K562 (cell line): ENCODE measurements around the gene CACNA1C.

Experiments used
- BHLHE40 ChIP-seq: IDR thresholded peaks from 2 replicates; pipeline ENCODE4 v1.6.1; 2011; ENCODE audit warnings: low read length, improper control_type of control experiment
- CREB1 ChIP-seq, 2 experiments: sonication (generic) in 1 of 2; formaldehyde crosslinking in 1 of 2; IDR thresholded peaks; 2 replicates each; pipeline versions ENCODE4 v1.6.1 to v1.8.0; 2012 to 2022; ENCODE audit warnings: inconsistent platforms in 1 of 2, mild to moderate bottlenecking in 1 of 2, missing genetic modification reagents in 1 of 2, moderate library complexity in 1 of 2
- FOXK2 ChIP-seq, 2 experiments: fragments of 450-650 bp; IDR thresholded peaks in 1 of 2; conservative IDR thresholded peaks in 1 of 2; 2 replicates each; pipeline ENCODE4 v1.6.1; 2016; ENCODE audit warnings: low read depth in 2 of 2, mild to moderate bottlenecking in 1 of 2
- FOXM1 ChIP-seq, 2 experiments: fragments of 450-650 bp in 1 of 2; sonication (generic) in 1 of 2; formaldehyde crosslinking in 1 of 2; IDR thresholded peaks; 2 replicates each; pipeline versions ENCODE4 v1.6.1 to v1.9.0; 2017 to 2022; ENCODE audit warnings: low read depth in 2 of 2, mild to moderate bottlenecking in 2 of 2, missing genetic modification reagents in 1 of 2, moderate library complexity in 1 of 2
- POU5F1 ChIP-seq: fragments of 150-350 bp; IDR thresholded peaks from 2 replicates; pipeline ENCODE4 v1.6.1; 2014; ENCODE audit warnings: borderline replicate concordance, low read length, low read depth, mild to moderate bottlenecking; ENCODE audit not compliant: partially characterized antibody
- SRF ChIP-seq, 2 experiments: fragments of 250-450, 450-650 bp in 1 of 2; sonication (Bioruptor Pico) in 1 of 2; sonication (generic) in 1 of 2; formaldehyde crosslinking; IDR thresholded peaks; 2 replicates each; pipeline versions ENCODE4 v1.5.0 to v1.5.1; 2020 to 2022; ENCODE audit warnings: mild to moderate bottlenecking in 1 of 2, missing genetic modification reagents in 1 of 2
- ZKSCAN3 ChIP-seq: fragments of 250-450 bp; sonication (Bioruptor Pico); IDR thresholded peaks from 2 replicates; pipeline ENCODE4 v1.4.0; 2020
- ZNF165 ChIP-seq: fragments of 250-450 bp; sonication (Bioruptor Pico); IDR thresholded peaks from 2 replicates; pipeline ENCODE4 v1.4.0; 2020; ENCODE audit warnings: borderline replicate concordance
- ZNF24 ChIP-seq: fragments of 450-650 bp; IDR thresholded peaks from 2 replicates; pipeline ENCODE4 v1.6.1; 2016
- ZNF354B ChIP-seq: fragments of 250-450 bp; sonication (Bioruptor Pico); IDR thresholded peaks from 2 replicates; pipeline ENCODE4 v1.4.0; 2020
- TF ChIP-seq, protein P1 (sequence below), 3 experiments: IDR thresholded peaks in 2 of 3; conservative IDR thresholded peaks in 1 of 3; 2 replicates each; pipeline ENCODE4 v1.5.1; 2011 to 2012; ENCODE audit warnings: low read length in 3 of 3, mild to moderate bottlenecking in 3 of 3, control low read depth in 2 of 3, improper control_type of control experiment in 1 of 3, inconsistent platforms in 1 of 3, low read depth in 1 of 3, mixed read lengths in 1 of 3, moderate library complexity in 1 of 3; ENCODE audit not compliant: insufficient read depth in 2 of 3
- TF ChIP-seq, protein P2 (sequence below): sonication (generic); formaldehyde crosslinking; IDR thresholded peaks from 2 replicates; pipeline ENCODE4 v1.8.0; 2022; ENCODE audit warnings: mild to moderate bottlenecking, low read depth, missing genetic modification reagents
- TF ChIP-seq, protein P3 (sequence below): sonication (generic); formaldehyde crosslinking; IDR thresholded peaks from 2 replicates; pipeline ENCODE4 v1.8.1; 2023; ENCODE audit warnings: mild to moderate bottlenecking, missing genetic modification reagents

DNA sequence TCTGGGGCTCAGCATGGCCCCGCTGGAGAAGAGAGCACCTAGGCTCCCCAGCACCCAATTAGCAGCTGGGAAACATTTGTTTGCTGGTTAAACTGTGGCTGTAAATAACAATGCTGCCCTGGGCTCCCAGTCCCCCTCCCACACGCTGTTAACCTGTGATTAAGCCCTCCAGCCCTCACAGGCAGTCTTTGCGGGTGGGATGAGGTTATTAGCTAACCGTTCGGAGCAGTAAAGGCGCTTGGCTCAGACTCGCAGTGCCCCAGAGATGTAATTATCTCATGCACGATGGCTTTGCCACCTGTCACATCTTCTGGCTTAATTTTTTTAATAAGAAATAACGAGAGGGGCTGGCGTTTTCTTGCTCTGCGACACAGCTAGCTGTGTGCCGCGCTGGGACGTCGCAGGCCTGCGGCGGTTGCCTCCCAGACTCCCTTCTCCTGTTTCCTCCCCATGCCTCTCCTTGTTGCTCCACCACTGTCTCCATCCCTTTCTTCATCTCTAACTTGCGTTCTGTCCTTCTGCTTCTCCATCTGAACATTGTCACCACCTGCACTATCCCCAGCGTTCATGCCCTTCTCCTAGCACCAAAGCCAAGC is 502.8 kb downstream of the CACNA1C start:
- TF ChIP-seq, protein P1, sequence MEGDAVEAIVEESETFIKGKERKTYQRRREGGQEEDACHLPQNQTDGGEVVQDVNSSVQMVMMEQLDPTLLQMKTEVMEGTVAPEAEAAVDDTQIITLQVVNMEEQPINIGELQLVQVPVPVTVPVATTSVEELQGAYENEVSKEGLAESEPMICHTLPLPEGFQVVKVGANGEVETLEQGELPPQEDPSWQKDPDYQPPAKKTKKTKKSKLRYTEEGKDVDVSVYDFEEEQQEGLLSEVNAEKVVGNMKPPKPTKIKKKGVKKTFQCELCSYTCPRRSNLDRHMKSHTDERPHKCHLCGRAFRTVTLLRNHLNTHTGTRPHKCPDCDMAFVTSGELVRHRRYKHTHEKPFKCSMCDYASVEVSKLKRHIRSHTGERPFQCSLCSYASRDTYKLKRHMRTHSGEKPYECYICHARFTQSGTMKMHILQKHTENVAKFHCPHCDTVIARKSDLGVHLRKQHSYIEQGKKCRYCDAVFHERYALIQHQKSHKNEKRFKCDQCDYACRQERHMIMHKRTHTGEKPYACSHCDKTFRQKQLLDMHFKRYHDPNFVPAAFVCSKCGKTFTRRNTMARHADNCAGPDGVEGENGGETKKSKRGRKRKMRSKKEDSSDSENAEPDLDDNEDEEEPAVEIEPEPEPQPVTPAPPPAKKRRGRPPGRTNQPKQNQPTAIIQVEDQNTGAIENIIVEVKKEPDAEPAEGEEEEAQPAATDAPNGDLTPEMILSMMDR (IDR thresholded peaks at IDR 0.05 in 2 of 3, conservative IDR thresholded peaks at IDR 0.05 in 1 of 3; ENCODE audit: insufficient read depth in 2 of 3, low read depth in 1 of 3, low read length in 3 of 3), result no peak
- no peak for TF ChIP-seq FOXM1 (IDR thresholded peaks at IDR 0.05; ENCODE audit: low read depth)
- TF ChIP-seq FOXM1 (CRISPR knock-in tag; IDR thresholded peaks at IDR 0.05; ENCODE audit: low read depth), result no peak
- no peak for TF ChIP-seq FOXK2 (conservative IDR thresholded peaks at IDR 0.05 in 1 of 2, IDR thresholded peaks at IDR 0.05 in 1 of 2; ENCODE audit: low read depth in 2 of 2)
- TF ChIP-seq ZNF354B (CRISPR knock-in tag), result no peak
- TF ChIP-seq ZKSCAN3, result no peak
- TF ChIP-seq POU5F1, result no peak
- TF ChIP-seq CREB1 (IDR thresholded peaks at IDR 0.05), result no peak
- TF ChIP-seq CREB1 (CRISPR knock-in tag; IDR thresholded peaks at IDR 0.05), result no peak
- no peak for TF ChIP-seq ZNF24
- TF ChIP-seq, protein P2, sequence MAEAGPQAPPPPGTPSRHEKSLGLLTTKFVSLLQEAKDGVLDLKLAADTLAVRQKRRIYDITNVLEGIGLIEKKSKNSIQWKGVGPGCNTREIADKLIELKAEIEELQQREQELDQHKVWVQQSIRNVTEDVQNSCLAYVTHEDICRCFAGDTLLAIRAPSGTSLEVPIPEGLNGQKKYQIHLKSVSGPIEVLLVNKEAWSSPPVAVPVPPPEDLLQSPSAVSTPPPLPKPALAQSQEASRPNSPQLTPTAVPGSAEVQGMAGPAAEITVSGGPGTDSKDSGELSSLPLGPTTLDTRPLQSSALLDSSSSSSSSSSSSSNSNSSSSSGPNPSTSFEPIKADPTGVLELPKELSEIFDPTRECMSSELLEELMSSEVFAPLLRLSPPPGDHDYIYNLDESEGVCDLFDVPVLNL (CRISPR knock-in tag), result no peak
- no peak for TF ChIP-seq SRF (CRISPR knock-in tag; IDR thresholded peaks at IDR 0.05)
- no peak for TF ChIP-seq BHLHE40
- TF ChIP-seq, protein P3, sequence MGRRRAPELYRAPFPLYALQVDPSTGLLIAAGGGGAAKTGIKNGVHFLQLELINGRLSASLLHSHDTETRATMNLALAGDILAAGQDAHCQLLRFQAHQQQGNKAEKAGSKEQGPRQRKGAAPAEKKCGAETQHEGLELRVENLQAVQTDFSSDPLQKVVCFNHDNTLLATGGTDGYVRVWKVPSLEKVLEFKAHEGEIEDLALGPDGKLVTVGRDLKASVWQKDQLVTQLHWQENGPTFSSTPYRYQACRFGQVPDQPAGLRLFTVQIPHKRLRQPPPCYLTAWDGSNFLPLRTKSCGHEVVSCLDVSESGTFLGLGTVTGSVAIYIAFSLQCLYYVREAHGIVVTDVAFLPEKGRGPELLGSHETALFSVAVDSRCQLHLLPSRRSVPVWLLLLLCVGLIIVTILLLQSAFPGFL (CRISPR knock-in tag), result no peak
- TF ChIP-seq ZNF165 (CRISPR knock-in tag), result no peak
